Measurements from ENCODE around the gene DNAH8.

The DNAH8 gene

DNA sequence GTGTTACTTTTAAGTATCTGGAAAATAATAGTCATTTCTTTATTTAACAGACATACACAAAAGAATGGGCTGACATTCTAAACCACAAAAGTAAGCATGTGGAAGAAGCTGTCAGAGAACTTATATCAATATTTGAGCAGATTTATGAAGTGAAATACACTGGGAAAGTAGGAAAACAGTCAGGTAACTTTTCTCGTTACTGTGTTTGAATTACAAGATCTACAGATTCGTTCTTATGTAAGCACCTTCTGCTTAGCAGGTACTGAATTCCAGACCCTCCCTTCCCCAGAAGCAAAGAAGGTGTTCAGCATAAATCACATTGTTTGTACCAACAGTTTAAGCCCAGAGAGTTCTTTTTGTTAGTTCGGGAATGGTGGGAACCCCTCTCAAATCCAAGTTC, 88.0 kb downstream of the DNAH8 start:
- no peak overlapping the region for H3K4me3 ChIP-seq (ENCODE audit: low read length)
- no peak overlapping the region for H3K9ac ChIP-seq (ENCODE audit: low read length)
- no peak overlapping the region for H3K27ac ChIP-seq (ENCODE audit: low read length)
- no peaks in the 10 kb centered on the region for H3K27me3 ChIP-seq (ENCODE audit: control insufficient read depth, insufficient read depth, low read length)
- H3K9me3 ChIP-seq (ENCODE audit: control insufficient read depth, low read depth, low read length): no peaks in the 10 kb centered on the region
- H3K4me1 ChIP-seq (ENCODE audit: control insufficient read depth, low read depth, low read length): no peaks in the 10 kb centered on the region
- no peaks in the 10 kb centered on the region for H3K36me3 ChIP-seq (ENCODE audit: control insufficient read depth, low read depth, low read length)

DNA sequence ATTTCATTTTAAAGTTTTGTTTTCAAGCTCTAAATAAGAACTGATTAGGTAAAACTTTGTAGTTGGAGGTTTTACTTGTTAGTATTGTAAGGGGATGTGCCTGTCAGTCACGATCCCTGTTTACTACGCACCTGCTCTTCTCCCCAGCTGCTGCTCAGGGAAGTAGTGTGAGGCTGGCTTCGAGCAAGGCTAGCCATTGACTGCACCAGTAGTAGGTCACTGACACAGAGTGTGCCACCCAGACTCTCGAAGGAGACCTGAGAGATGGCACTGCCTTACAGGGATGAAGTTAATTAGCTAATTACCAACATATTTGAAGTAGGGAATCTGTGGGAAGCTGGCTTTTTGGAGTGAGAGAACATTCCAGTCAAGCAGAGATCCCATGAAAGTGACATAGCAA, 89.2 kb downstream of the DNAH8 start:
- H3K4me1 ChIP-seq (ENCODE audit: control insufficient read depth, low read depth, low read length): no peaks in the 10 kb centered on the region
- H3K9me3 ChIP-seq (ENCODE audit: control insufficient read depth, low read depth, low read length): no peaks in the 10 kb centered on the region
- no peaks in the 10 kb centered on the region for H3K36me3 ChIP-seq (ENCODE audit: control insufficient read depth, low read depth, low read length)
- H3K27ac ChIP-seq (ENCODE audit: low read length): no peak overlapping the region
- H3K4me3 ChIP-seq (ENCODE audit: low read length): no peak overlapping the region
- no peak overlapping the region for H3K9ac ChIP-seq (ENCODE audit: low read length)
- no peaks in the 10 kb centered on the region for H3K27me3 ChIP-seq (ENCODE audit: control insufficient read depth, insufficient read depth, low read length)

DNA sequence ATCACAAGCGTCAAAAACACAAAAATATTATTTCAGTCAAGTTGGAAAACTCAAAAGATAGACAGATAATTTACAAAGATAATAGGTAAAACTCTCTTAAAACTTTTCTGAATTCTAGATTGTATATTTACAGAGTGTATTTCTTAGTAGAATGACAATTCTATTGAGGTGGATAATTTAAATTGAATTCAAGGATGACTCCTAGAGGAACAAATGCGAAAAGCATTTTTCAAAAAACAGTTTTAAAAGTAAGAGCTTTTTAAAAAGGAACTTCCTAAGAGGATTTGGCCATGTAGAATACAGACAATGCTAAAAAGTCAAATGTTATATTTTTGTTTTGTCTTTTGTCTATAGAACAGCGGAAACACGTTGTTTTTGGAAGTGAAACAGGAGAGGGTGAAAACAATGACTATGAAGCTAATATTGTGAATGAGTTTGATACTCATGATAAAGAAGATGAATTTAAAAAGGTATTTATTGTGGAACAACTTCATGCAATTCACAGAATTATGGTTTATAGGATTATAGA, 90.1 kb downstream of the DNAH8 start:
- H3K27ac ChIP-seq (ENCODE audit: low read length): no peak overlapping the region
- H3K27me3 ChIP-seq (ENCODE audit: control insufficient read depth, insufficient read depth, low read length): no peaks in the 10 kb centered on the region
- H3K4me3 ChIP-seq (ENCODE audit: low read length): no peak overlapping the region
- no peaks in the 10 kb centered on the region for H3K36me3 ChIP-seq (ENCODE audit: control insufficient read depth, low read depth, low read length)
- H3K4me1 ChIP-seq (ENCODE audit: control insufficient read depth, low read depth, low read length): no peaks in the 10 kb centered on the region
- H3K9me3 ChIP-seq (ENCODE audit: control insufficient read depth, low read depth, low read length): no peaks in the 10 kb centered on the region
- H3K9ac ChIP-seq (ENCODE audit: low read length): no peak overlapping the region

DNA sequence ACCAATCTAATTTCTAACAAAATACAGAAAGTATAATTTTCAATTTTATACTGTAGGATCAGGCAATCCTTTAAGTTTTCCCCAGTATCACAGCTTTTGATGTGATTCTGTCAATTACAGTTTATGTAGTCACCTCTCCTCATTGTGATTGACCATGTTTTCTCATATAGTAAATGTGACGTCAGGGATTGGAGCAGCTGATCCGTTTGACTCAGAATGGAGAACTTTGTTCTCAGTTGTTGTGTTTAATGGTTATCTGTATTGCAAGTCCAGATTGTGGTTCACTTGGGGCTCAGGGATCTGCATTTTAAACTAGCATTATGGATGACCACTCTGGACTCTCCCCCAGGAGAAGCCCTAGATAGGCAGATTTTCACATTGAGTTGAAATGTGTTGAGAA, 90.6 kb downstream of the DNAH8 start:
- no peaks in the 10 kb centered on the region for H3K36me3 ChIP-seq (ENCODE audit: control insufficient read depth, low read depth, low read length)
- H3K9ac ChIP-seq (ENCODE audit: low read length): no peak overlapping the region
- no peaks in the 10 kb centered on the region for H3K9me3 ChIP-seq (ENCODE audit: control insufficient read depth, low read depth, low read length)
- H3K4me3 ChIP-seq (ENCODE audit: low read length): no peak overlapping the region
- H3K4me1 ChIP-seq (ENCODE audit: control insufficient read depth, low read depth, low read length): no peaks in the 10 kb centered on the region
- H3K27me3 ChIP-seq (ENCODE audit: control insufficient read depth, insufficient read depth, low read length): no peaks in the 10 kb centered on the region
- H3K27ac ChIP-seq (ENCODE audit: low read length): no peak overlapping the region

DNA sequence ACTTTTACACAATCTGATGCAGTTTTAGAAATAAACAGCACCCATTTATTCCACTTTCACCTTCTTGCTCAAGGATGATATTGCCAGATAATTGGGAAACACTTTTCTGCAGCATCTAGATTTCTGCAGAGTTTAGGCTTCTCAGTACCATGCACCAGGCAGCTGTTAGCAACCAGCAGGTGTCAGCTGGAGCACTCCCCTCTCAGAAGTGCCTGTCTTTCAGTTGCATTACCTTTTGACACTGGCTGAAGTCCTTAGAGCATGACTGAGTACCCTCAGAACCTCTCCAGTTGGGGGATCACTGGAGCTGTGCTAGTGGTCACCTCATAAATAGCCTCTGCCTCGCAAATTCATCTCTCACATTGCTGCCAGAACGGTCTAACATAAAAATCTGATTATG, 91.2 kb downstream of the DNAH8 start:
- no peak overlapping the region for H3K4me3 ChIP-seq (ENCODE audit: low read length)
- no peaks in the 10 kb centered on the region for H3K36me3 ChIP-seq (ENCODE audit: control insufficient read depth, low read depth, low read length)
- no peak overlapping the region for H3K27ac ChIP-seq (ENCODE audit: low read length)
- H3K9ac ChIP-seq (ENCODE audit: low read length): no peak overlapping the region
- H3K27me3 ChIP-seq (ENCODE audit: control insufficient read depth, insufficient read depth, low read length): no peaks in the 10 kb centered on the region
- no peaks in the 10 kb centered on the region for H3K9me3 ChIP-seq (ENCODE audit: control insufficient read depth, low read depth, low read length)
- no peaks in the 10 kb centered on the region for H3K4me1 ChIP-seq (ENCODE audit: control insufficient read depth, low read depth, low read length)

DNA sequence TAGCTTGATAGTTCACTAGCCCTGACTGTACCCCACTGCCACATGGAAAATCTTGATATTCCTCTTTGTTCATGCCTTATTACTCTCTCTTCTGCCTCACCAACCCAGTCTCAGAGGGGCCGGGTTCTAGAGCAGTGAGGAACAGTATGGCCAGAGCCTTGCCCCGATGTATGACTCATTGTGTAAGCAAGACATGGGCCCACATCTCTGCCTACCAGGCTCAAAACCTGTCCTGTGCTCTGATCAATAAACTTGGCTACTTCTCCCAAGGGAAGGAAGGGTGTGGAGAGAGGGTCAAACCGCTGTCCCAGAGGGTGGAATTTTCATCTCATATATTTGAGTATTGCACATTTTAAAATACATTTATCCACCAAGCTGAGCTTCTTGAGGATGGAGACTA, 91.7 kb downstream of the DNAH8 start:
- Histone ChIP-seq H3K9me3 (ENCODE audit: control insufficient read depth, low read depth, low read length) (no peaks in the 10 kb centered on the region), H3K4me1 (ENCODE audit: control insufficient read depth, low read depth, low read length) (no peaks in the 10 kb centered on the region), H3K27me3 (ENCODE audit: control insufficient read depth, insufficient read depth, low read length) (no peaks in the 10 kb centered on the region)

DNA sequence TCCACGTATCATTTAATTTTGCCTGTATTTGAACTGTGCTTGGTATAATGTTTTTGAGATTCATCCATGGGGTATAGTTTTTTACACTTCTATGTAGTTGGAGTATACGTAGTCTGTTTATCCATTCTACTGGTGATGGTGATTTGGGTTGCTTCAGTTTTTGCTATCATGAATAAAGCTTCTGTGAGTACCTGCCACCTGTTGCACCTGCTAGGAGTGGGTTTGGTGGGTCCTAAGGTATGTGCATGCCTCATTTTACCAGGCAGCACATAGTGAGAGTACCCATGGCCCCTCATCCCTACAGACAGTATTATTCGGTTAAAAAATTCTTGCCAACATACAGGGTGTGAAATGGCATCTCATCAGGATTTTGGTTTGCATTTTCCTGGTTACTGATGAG, 92.9 kb downstream of the DNAH8 start:
- no peaks in the 10 kb centered on the region for H3K36me3 ChIP-seq (ENCODE audit: control insufficient read depth, low read depth, low read length)
- H3K27ac ChIP-seq (ENCODE audit: low read length): no peak overlapping the region
- H3K9ac ChIP-seq (ENCODE audit: low read length): no peak overlapping the region
- no peaks in the 10 kb centered on the region for H3K9me3 ChIP-seq (ENCODE audit: control insufficient read depth, low read depth, low read length)
- H3K4me1 ChIP-seq (ENCODE audit: control insufficient read depth, low read depth, low read length): no peaks in the 10 kb centered on the region
- H3K4me3 ChIP-seq (ENCODE audit: low read length): no peak overlapping the region
- H3K27me3 ChIP-seq (ENCODE audit: control insufficient read depth, insufficient read depth, low read length): no peaks in the 10 kb centered on the region

More for the DNA sequence above, 91.7 kb downstream of the DNAH8 start:
- Histone ChIP-seq H3K27ac (ENCODE audit: low read length) (no peak overlapping the region), H3K9ac (ENCODE audit: low read length) (no peak overlapping the region), H3K36me3 (ENCODE audit: control insufficient read depth, low read depth, low read length) (no peaks in the 10 kb centered on the region), H3K4me3 (ENCODE audit: low read length) (no peak overlapping the region)

DNA sequence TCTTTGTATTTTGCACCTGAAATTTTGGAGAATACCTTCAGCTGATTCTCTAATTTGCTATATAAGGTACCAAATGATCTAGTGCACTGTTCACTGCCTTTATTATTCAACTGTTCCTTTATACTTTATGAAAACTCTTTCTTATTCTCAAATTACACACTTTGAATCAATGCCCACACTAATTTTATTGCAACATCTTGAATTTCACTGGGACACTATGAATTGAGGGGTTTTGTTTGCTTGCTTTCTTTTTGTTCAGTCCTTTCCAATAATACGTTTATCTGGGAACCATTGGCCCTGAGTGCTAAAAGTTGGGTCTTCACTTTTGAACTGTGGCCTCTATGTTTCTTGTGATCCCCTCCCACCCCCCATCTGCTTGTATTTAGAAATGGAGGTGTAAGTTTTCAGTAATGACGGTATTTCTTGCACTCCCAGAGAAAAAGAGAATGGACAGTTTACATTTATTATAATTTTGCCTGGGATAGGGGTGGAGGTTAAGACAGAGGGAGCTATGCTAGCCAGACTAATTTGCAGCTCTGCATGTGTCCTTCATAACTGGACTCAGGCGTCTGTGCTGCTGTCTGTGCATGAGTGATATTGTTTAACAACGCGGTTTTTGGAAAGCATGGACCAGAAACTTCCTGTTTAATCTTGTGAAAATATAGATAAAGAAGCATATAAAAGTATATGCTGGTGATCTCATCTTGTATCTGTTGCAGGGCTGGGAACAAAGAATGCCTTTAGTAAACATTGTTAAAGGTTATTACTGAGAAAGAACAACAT, 98.1 kb downstream of the DNAH8 start:
- Histone ChIP-seq H3K4me1 (ENCODE audit: control insufficient read depth, low read depth, low read length) (no peaks in the 10 kb centered on the region), H3K9ac (ENCODE audit: low read length) (no peak overlapping the region), H3K27me3 (ENCODE audit: control insufficient read depth, insufficient read depth, low read length) (no peaks in the 10 kb centered on the region), H3K9me3 (ENCODE audit: control insufficient read depth, low read depth, low read length) (no peaks in the 10 kb centered on the region), H3K4me3 (ENCODE audit: low read length) (no peak overlapping the region), H3K36me3 (ENCODE audit: control insufficient read depth, low read depth, low read length) (no peaks in the 10 kb centered on the region), H3K27ac (ENCODE audit: low read length) (no peak overlapping the region)

DNA sequence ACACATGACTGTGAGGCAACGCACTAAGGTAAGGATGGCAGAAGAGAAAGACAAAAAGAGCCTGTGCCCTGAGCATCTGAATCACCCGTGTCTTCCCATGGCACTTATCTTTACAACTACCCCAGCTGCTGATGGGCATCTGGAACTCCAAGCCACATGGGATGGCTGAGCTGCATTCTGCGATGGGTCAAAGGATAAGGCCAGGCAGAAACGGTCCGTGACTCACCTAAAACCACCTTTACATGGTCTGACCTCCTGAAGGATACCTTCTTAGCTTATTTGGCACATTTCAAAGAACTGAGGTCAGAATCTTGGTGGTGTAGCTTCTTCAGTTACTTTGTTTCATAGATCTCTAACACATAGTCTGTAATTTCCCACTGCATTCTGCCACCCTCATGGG, 99.7 kb downstream of the DNAH8 start:
- Histone ChIP-seq H3K36me3 (ENCODE audit: control insufficient read depth, low read depth, low read length) (no peaks in the 10 kb centered on the region), H3K4me3 (ENCODE audit: low read length) (no peak overlapping the region), H3K27me3 (ENCODE audit: control insufficient read depth, insufficient read depth, low read length) (no peaks in the 10 kb centered on the region), H3K9me3 (ENCODE audit: control insufficient read depth, low read depth, low read length) (no peaks in the 10 kb centered on the region), H3K9ac (ENCODE audit: low read length) (no peak overlapping the region), H3K27ac (ENCODE audit: low read length) (no peak overlapping the region), H3K4me1 (ENCODE audit: control insufficient read depth, low read depth, low read length) (no peaks in the 10 kb centered on the region)

DNA sequence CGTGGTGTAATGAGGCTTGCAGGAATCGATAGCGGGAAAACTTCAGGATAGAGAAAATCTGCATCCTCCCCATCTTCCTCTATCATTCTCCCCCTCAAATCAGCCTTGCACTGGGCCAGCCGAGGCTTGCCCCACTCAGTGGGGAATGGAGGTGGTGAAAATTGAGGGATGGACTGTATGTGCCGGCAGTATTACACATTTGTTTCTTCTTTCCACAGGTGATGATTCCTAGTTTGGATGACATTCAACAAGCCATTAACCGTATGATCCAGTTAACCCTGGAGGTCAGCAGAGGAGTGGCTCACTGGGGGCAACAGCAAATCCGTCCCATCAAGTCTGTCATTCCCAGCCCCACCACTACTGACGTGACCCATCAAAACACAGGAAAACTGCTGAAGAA, 100.1 kb downstream of the DNAH8 start:
- Histone ChIP-seq H3K9me3 (ENCODE audit: control insufficient read depth, low read depth, low read length) (no peaks in the 10 kb centered on the region), H3K9ac (ENCODE audit: low read length) (no peak overlapping the region), H3K27me3 (ENCODE audit: control insufficient read depth, insufficient read depth, low read length) (no peaks in the 10 kb centered on the region), H3K36me3 (ENCODE audit: control insufficient read depth, low read depth, low read length) (no peaks in the 10 kb centered on the region), H3K4me3 (ENCODE audit: low read length) (no peak overlapping the region), H3K27ac (ENCODE audit: low read length) (no peak overlapping the region), H3K4me1 (ENCODE audit: control insufficient read depth, low read depth, low read length) (no peaks in the 10 kb centered on the region)

DNA sequence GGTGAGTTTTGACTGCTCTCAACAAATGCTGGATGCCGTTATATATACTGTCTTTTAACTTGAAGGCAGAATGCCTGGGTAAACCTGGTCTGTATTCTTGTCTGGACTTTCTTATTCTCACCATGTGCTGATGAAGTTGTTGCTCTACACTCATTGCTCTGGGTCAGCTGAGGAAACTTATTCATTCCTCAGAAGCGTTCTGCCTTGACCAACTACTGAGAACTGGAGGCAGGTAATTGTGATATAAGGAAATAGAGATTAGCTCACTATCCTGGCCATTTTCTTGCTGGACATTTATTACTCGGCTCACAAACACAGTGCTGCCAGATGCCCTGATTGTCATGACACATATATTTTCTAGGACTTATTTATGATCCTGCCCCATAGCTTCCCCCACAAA, 103.6 kb downstream of the DNAH8 start:
- Histone ChIP-seq H3K36me3 (ENCODE audit: control insufficient read depth, low read depth, low read length) (no peaks in the 10 kb centered on the region), H3K4me3 (ENCODE audit: low read length) (no peak overlapping the region), H3K27me3 (ENCODE audit: control insufficient read depth, insufficient read depth, low read length) (no peaks in the 10 kb centered on the region), H3K9me3 (ENCODE audit: control insufficient read depth, low read depth, low read length) (no peaks in the 10 kb centered on the region), H3K4me1 (ENCODE audit: control insufficient read depth, low read depth, low read length) (no peaks in the 10 kb centered on the region), H3K9ac (ENCODE audit: low read length) (no peak overlapping the region), H3K27ac (ENCODE audit: low read length) (no peak overlapping the region)

DNA sequence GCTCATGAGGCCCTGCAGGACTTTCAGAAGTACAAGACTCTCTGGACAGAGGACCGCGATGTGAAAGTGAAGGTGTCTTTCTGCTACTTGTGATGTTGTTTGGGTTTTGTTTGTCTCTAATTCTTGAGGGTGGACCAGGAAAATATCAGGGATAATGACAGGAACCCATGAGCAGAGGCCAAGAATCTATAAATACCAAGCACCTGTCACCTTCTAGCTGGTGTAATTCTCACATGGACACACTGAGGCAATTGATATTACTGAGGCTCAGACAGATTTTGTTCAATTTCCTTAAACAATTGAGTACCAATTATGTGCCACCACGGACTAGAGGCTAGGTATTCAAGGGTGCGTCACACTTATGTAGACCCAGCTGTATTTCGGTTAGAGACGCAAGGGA, 107.9 kb downstream of the DNAH8 start:
- Histone ChIP-seq H3K27me3 (ENCODE audit: control insufficient read depth, insufficient read depth, low read length) (no peaks in the 10 kb centered on the region), H3K4me3 (ENCODE audit: low read length) (no peak overlapping the region), H3K9ac (ENCODE audit: low read length) (no peak overlapping the region), H3K9me3 (ENCODE audit: control insufficient read depth, low read depth, low read length) (no peaks in the 10 kb centered on the region), H3K27ac (ENCODE audit: low read length) (no peak overlapping the region), H3K36me3 (ENCODE audit: control insufficient read depth, low read depth, low read length) (no peaks in the 10 kb centered on the region), H3K4me1 (ENCODE audit: control insufficient read depth, low read depth, low read length) (no peaks in the 10 kb centered on the region)
